Breast epithelium (tissue), 4 donors: ENCODE measurements around the gene ATL2. TPM values are rescaled to one million over a fixed set of nuclear protein-coding genes. Genes with fewer than 3 reads are reported as not detected.

Source experiments
- DNase-seq, 2 donors: peaks; one replicate each; pipeline ENCODE4 v3.0.0-alpha.2; 2019; ENCODE audit warnings: low spot score in 2 of 2
- H3K27ac ChIP-seq, 2 donors: fragments of 200-600 bp; sonication (generic) in 1 of 2; one replicate each; pipeline ENCODE4 v1.5.1; 2016 to 2019; ENCODE audit warnings: mild to moderate bottlenecking in 1 of 2
- H3K27me3 ChIP-seq, 2 donors: fragments of 200-600 bp; sonication (generic) in 1 of 2; one replicate each; pipeline versions ENCODE4 v1.5.1 to v1.6.0; 2017 to 2019; ENCODE audit warnings: control low read depth in 1 of 2, mild to moderate bottlenecking in 1 of 2
- H3K36me3 ChIP-seq: fragments of 200-600 bp; one replicate; pipeline ENCODE4 v1.5.1; 2019
- H3K4me1 ChIP-seq, 2 donors: fragments of 200-600 bp; sonication (generic); one replicate each; pipeline ENCODE4 v1.5.1; 2016 to 2019; ENCODE audit warnings: control low read depth in 1 of 2
- H3K4me3 ChIP-seq, 3 donors: fragments of 200-600 bp; sonication (generic); 1 replicate in 2 of 3; 2 replicates in 1 of 3; pipeline ENCODE4 v1.5.1; 2016 to 2019; ENCODE audit warnings: mild to moderate bottlenecking in 3 of 3, moderate library complexity in 2 of 3
- H3K9me3 ChIP-seq, 2 donors: fragments of 200-600 bp; sonication (generic) in 1 of 2; one replicate each; pipeline ENCODE4 v1.5.1; 2016 to 2019; ENCODE audit warnings: control low read depth in 1 of 2
- POLR2A ChIP-seq: fragments of 450-650 bp; IDR thresholded peaks from one replicate; pipeline ENCODE4 v1.6.1; 2016; ENCODE audit warnings: antibody characterized with exemption, mild to moderate bottlenecking, moderate library complexity
- POLR2AphosphoS5 ChIP-seq, 3 donors: sonication (generic); formaldehyde crosslinking; IDR thresholded peaks; one replicate each; pipeline ENCODE4 v1.6.1; 2017; ENCODE audit warnings: antibody characterized with exemption in 3 of 3
- intact Hi-C: fragments of 100-400 bp; cut with DNase I; formaldehyde crosslinking; loops from one replicate; pipeline ENCODE4 v1.15.1; 2023; ENCODE audit warnings: low total_unique reads
- total RNA-seq, 3 donors: library from RNA; depleted of rRNA; stranded (reverse); fragments of >200 nt; gene quantifications; one replicate each; pipeline ENCODE4 v1.1.0, GENCODE V29; 2016
- TF ChIP-seq, protein P1 (sequence below), 3 donors: fragments of 450-650 bp; IDR thresholded peaks; one replicate each; pipeline ENCODE4 v1.5.1; 2016 to 2017; ENCODE audit warnings: antibody characterized with exemption in 3 of 3, mild to moderate bottlenecking in 3 of 3, moderate library complexity in 3 of 3

The ATL2 gene
- total RNA-seq, 3 donors from 2014 or later: 66.4 to 179 (median 159) TPM

DNA sequence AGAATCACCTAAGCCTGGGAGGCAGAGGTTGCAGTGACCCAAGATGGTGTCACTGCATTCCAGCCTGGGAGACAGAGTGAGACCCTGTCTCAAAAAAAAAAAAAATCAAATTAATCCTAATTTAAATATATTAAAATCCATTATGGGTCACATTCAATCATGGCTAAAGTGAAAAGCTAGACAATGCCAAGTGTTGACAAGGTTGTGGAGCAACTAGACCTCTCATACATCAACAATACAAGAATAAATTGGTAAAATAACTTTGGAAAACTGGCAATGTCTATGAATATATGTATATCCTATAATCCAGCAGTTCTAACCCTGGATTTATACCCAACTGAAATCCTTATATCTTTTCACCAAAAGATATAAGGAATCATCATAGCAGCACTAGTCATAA is 23.4 kb upstream of the ATL2 start:
- TF ChIP-seq, protein P1, sequence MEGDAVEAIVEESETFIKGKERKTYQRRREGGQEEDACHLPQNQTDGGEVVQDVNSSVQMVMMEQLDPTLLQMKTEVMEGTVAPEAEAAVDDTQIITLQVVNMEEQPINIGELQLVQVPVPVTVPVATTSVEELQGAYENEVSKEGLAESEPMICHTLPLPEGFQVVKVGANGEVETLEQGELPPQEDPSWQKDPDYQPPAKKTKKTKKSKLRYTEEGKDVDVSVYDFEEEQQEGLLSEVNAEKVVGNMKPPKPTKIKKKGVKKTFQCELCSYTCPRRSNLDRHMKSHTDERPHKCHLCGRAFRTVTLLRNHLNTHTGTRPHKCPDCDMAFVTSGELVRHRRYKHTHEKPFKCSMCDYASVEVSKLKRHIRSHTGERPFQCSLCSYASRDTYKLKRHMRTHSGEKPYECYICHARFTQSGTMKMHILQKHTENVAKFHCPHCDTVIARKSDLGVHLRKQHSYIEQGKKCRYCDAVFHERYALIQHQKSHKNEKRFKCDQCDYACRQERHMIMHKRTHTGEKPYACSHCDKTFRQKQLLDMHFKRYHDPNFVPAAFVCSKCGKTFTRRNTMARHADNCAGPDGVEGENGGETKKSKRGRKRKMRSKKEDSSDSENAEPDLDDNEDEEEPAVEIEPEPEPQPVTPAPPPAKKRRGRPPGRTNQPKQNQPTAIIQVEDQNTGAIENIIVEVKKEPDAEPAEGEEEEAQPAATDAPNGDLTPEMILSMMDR (IDR thresholded peaks at IDR 0.05): no peak
- TF ChIP-seq POLR2AphosphoS5 (IDR thresholded peaks at IDR 0.05) (no peak), POLR2A (no peak)
- Histone ChIP-seq H3K9me3 (no peaks in the 10 kb centered on the region), H3K36me3 (no peaks in the 10 kb centered on the region), H3K27me3 (no peaks in the 10 kb centered on the region), H3K27ac (no peak overlapping the region), H3K4me3 (no peak overlapping the region), H3K4me1 (no peaks in the 10 kb centered on the region)
- no peak for DNase-seq
- intact Hi-C loops: no loop called here

DNA sequence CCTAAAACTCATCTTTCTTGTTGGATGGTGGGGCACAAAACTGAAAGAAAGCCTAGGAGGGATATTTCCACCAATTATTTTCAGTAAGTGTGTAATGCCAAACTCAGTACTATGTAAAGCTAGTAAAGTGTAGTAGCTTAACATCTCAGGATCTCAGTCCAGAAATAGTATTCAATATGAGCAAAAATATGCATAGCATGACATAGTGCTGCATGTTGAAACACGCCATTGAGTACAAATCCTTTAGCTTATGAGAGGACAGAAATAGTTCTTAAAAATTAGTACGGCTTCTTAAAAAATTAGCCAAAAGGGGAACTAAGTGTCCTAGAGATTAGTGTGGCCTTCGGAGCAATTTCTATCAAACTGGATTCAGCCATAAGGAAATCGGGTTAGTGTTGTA is 21.7 kb upstream of the ATL2 start:
- Histone ChIP-seq H3K27me3 (no peaks in the 10 kb centered on the region), H3K36me3 (no peaks in the 10 kb centered on the region), H3K4me3 (no peak overlapping the region), H3K9me3 (no peaks in the 10 kb centered on the region), H3K4me1 (no peaks in the 10 kb centered on the region), H3K27ac (peak overlapping the region; percentile 28 to 64)
- TF ChIP-seq POLR2AphosphoS5 (IDR thresholded peaks at IDR 0.05) (no peak), POLR2A (no peak)
- TF ChIP-seq, protein P1 (IDR thresholded peaks at IDR 0.05): no peak
- intact Hi-C loops: no loop called here
- DNase-seq: no peak

DNA sequence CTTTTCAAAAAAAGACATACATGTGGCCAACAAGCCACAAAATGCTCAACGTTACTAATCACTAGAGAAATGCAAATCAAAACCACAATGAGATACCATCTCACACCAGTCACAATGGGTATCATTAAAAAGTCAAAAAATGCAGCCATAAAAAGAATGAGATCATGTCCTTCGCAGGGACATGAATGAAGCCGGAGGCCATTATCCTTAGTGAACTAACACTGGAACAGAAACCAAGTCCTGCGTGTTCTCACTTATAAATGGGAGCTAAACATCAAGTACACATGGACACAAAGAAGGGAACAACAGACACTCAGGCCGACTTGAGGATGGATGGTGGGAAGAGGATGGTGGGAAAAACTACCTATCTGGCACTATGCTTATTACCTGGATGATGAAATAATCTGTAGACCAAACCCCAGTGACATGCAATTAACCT is 17.8 kb upstream of the ATL2 start:
- Histone ChIP-seq H3K27me3 (no peaks in the 10 kb centered on the region), H3K27ac (peak overlapping the region; percentile 59 to 68), H3K4me1 (no peaks in the 10 kb centered on the region), H3K4me3 (no peak overlapping the region), H3K9me3 (no peaks in the 10 kb centered on the region), H3K36me3 (no peaks in the 10 kb centered on the region)
- TF ChIP-seq POLR2AphosphoS5 (IDR thresholded peaks at IDR 0.05) (no peak), POLR2A (no peak)
- TF ChIP-seq, protein P1 (IDR thresholded peaks at IDR 0.05): no peak
- intact Hi-C loops: no loop called here
- DNase-seq: peak in 1 of 2 donors; percentile 56

DNA sequence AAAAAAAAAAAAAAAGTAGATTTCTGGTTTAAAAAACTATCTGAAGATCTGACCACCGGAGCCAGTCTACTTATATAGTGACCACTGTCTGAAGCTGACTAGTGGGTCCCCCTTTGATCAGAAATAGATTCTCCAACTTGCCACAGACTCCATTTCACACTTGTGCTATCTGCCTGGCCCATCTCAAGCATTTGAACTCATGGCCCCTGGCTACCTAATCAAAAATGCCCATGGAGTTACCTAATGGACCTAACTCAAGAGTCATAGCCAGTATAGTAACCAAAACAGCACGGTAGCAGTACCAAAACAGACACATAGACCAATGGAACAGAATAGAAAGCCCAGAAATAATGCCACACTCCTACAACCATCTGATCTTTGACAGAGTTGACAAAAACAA is 17.0 kb upstream of the ATL2 start:
- Histone ChIP-seq H3K9me3 (no peaks in the 10 kb centered on the region), H3K4me3 (no peak overlapping the region), H3K27me3 (no peaks in the 10 kb centered on the region), H3K27ac (peak overlapping the region in 1 of 2 donors; percentile 68), H3K36me3 (no peaks in the 10 kb centered on the region), H3K4me1 (no peaks in the 10 kb centered on the region)
- TF ChIP-seq POLR2A (no peak), POLR2AphosphoS5 (IDR thresholded peaks at IDR 0.05) (no peak)
- TF ChIP-seq, protein P1 (IDR thresholded peaks at IDR 0.05): no peak
- intact Hi-C loops: no loop called here
- no peak for DNase-seq

DNA sequence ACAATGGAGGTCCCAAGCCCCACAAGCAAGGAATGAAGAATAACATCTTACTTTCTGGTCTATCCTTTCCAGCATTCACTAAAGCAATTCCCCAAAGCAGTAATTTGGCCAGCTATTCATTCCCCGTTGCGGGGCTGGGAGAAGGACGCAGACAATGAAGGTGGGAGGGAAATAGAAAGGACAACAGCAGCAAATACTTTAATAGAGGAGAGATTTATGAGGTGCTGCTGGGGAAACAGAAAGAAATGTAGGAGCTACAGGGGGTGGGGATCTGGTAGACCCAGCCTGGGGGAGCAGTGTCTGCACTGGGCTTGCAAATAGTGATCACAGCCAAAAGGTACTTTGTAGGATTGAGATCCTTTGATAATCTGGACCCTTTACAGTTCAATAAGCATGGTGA is 13.9 kb upstream of the ATL2 start:
- Histone ChIP-seq H3K36me3 (no peaks in the 10 kb centered on the region), H3K4me3 (no peak overlapping the region), H3K27ac (no peak overlapping the region), H3K27me3 (no peaks in the 10 kb centered on the region), H3K9me3 (no peaks in the 10 kb centered on the region), H3K4me1 (no peaks in the 10 kb centered on the region)
- DNase-seq: no peak
- intact Hi-C loops: no loop called here
- no peak for TF ChIP-seq POLR2AphosphoS5 (IDR thresholded peaks at IDR 0.05)
- TF ChIP-seq POLR2A: no peak
- TF ChIP-seq, protein P1 (IDR thresholded peaks at IDR 0.05): no peak
